GM12878 (cell line): ENCODE measurements around the gene PARN. TPM values are rescaled to one million over a fixed set of nuclear protein-coding genes. Genes with fewer than 3 reads are reported as not detected.

Experiments used
- ATAC-seq: fragments of 200-7000 bp; cut with Tn5 transposase; 3 replicates; pipeline ENCODE4 v1.9.1; 2020; ENCODE audit warnings: mild to moderate bottlenecking, moderate library complexity
- BruUV-seq: library from RNA; stranded (reverse); fragments of 400-500 nt; replicated peaks from 2 replicates; lab custom pipeline; 2021; lab: Mats Ljungman, UMichigan
- CTCF ChIA-PET: fragments of 300-600 bp; sonication (Branson Sonifier 250); formaldehyde crosslinking; extraction: SDS; loops from one replicate; lab custom pipeline; 2021; ENCODE audit warnings: inconsistent platforms; lab: Yijun Ruan, JAX
- POLR2A ChIA-PET: fragments of 350-600 bp; formaldehyde crosslinking; extraction: SDS; loops from one replicate; lab custom pipeline; 2021; ENCODE audit warnings: inconsistent platforms; lab: Charles Lee
- RAD21 ChIA-PET: fragments of 300-600 bp; sonication (Branson Sonifier 250); formaldehyde crosslinking; loops from one replicate; lab custom pipeline; 2023; ENCODE audit warnings: antibody characterized with exemption; ENCODE audit not compliant: unreplicated experiment; lab: Charles Lee
- SMC1A ChIA-PET: fragments of 300-600 bp; sonication (Branson Sonifier 250); formaldehyde crosslinking; loops from one replicate; lab custom pipeline; 2023; ENCODE audit not compliant: unreplicated experiment, uncharacterized antibody; lab: Charles Lee
- DNase-seq: peaks from one replicate; pipeline ENCODE4 v3.0.0-alpha.2; 2011; ENCODE audit warnings: low read depth, low spot score
- FAIRE-seq: peaks from 3 replicates; lab custom pipeline; 2011; peaks lifted over from hg19 to GRCh38; lab: Jason Lieb, UNC
- H2AFZ ChIP-seq: 2 replicates; pipeline ENCODE4 v1.6.0; 2011; ENCODE audit warnings: low read depth, low read length, control low read depth; ENCODE audit not compliant: control insufficient read depth
- H3K27ac ChIP-seq: 2 replicates; pipeline ENCODE4 v1.5.1; 2011; ENCODE audit warnings: control low read depth; ENCODE audit not compliant: control insufficient read depth, insufficient read depth
- H3K27me3 ChIP-seq, 2 experiments: replicated peaks in 1 of 2; 2 replicates each; pipeline versions ENCODE4 v1.6.0 to v1.6.1; 2011; ENCODE audit warnings: low read length in 1 of 2; ENCODE audit not compliant: control insufficient read depth in 2 of 2, insufficient read depth in 2 of 2
- H3K36me3 ChIP-seq, 2 experiments: 2 replicates each; pipeline ENCODE4 v1.5.1; 2011; ENCODE audit warnings: low read length in 1 of 2; ENCODE audit not compliant: control insufficient read depth in 2 of 2, insufficient read depth in 2 of 2
- H3K4me1 ChIP-seq: 2 replicates; pipeline ENCODE4 v1.6.1; 2011; ENCODE audit warnings: mild to moderate bottlenecking, low read length, moderate library complexity, mixed read lengths; ENCODE audit not compliant: control insufficient read depth, insufficient read depth
- H3K4me2 ChIP-seq: 2 replicates; pipeline ENCODE4 v1.6.0; 2011; ENCODE audit warnings: control low read depth; ENCODE audit not compliant: control insufficient read depth, insufficient read depth
- H3K4me3 ChIP-seq: fragments of 200-600 bp; sonication (generic); 2 replicates; pipeline ENCODE4 v1.5.1; 2016
- H3K79me2 ChIP-seq: 2 replicates; pipeline ENCODE4 v1.6.0; 2011; ENCODE audit warnings: low read length; ENCODE audit not compliant: control insufficient read depth, insufficient read depth
- H3K9ac ChIP-seq: 2 replicates; pipeline ENCODE4 v1.8.0; 2011; ENCODE audit warnings: low read length, control low read depth, mixed read lengths; ENCODE audit not compliant: control insufficient read depth, insufficient read depth
- H3K9me3 ChIP-seq: replicated peaks from 3 replicates; pipeline ENCODE4 v1.5.1; 2011; ENCODE audit warnings: mild to moderate bottlenecking, low read length; ENCODE audit not compliant: control insufficient read depth, insufficient read depth
- H4K20me1 ChIP-seq: 2 replicates; pipeline ENCODE4 v1.6.0; 2011; ENCODE audit not compliant: control insufficient read depth, insufficient read depth
- BACH1 ChIP-seq: fragments of 450-650 bp; IDR thresholded peaks from 2 replicates; pipeline ENCODE4 v1.6.1; 2017; ENCODE audit warnings: mild to moderate bottlenecking, borderline replicate concordance
- CEBPB ChIP-seq, 2 experiments: fragments of 150-350 bp in 1 of 2; IDR thresholded peaks; 2 replicates each; pipeline ENCODE4 v1.6.1; 2012 to 2014; ENCODE audit warnings: low read depth in 2 of 2, low read length in 2 of 2, borderline replicate concordance in 1 of 2, inconsistent platforms in 1 of 2
- EZH2 ChIP-seq: IDR thresholded peaks from 2 replicates; pipeline ENCODE4 v1.6.1; 2012; ENCODE audit warnings: low read depth, mild to moderate bottlenecking, control low read depth, inconsistent platforms, low read length, borderline replicate concordance; ENCODE audit not compliant: control insufficient read depth
- IKZF1 ChIP-seq: fragments of 450-650 bp; conservative IDR thresholded peaks from 2 replicates; pipeline ENCODE4 v1.6.1; 2017; ENCODE audit warnings: antibody characterized with exemption, mild to moderate bottlenecking
- KDM1A ChIP-seq: fragments of 200-600 bp; sonication (generic); IDR thresholded peaks from 2 replicates; pipeline ENCODE4 v1.6.1; 2016; ENCODE audit warnings: borderline replicate concordance
- KLF5 ChIP-seq: fragments of 450-650 bp; IDR thresholded peaks from 2 replicates; pipeline ENCODE4 v1.6.1; 2014; ENCODE audit warnings: mild to moderate bottlenecking; ENCODE audit not compliant: partially characterized antibody
- NBN ChIP-seq: fragments of 450-650 bp; IDR thresholded peaks from 2 replicates; pipeline ENCODE4 v1.6.1; 2016
- NR2C2 ChIP-seq: IDR thresholded peaks from 2 replicates; pipeline ENCODE4 v1.6.1; 2011; ENCODE audit warnings: borderline replicate concordance, low read depth; ENCODE audit not compliant: control insufficient read depth, insufficient read length
- POLR2A ChIP-seq: IDR thresholded peaks from 2 replicates; pipeline ENCODE4 v1.6.1; 2011; ENCODE audit warnings: low read depth, mild to moderate bottlenecking, low read length
- RELA ChIP-seq: fragments of 450-650 bp; IDR thresholded peaks from 2 replicates; pipeline ENCODE4 v1.8.0; 2014; ENCODE audit warnings: borderline replicate concordance; ENCODE audit not compliant: partially characterized antibody
- SIX5 ChIP-seq: IDR thresholded peaks from 2 replicates; pipeline ENCODE4 v1.6.1; 2011; ENCODE audit warnings: mild to moderate bottlenecking, low read depth, low read length, moderate library complexity; ENCODE audit not compliant: severe bottlenecking
- SMC3 ChIP-seq: IDR thresholded peaks from 2 replicates; pipeline ENCODE4 v1.6.1; 2011; ENCODE audit warnings: low read length, improper control_type of control experiment, borderline replicate concordance
- USF1 ChIP-seq: IDR thresholded peaks from 2 replicates; pipeline ENCODE4 v1.6.1; 2011; ENCODE audit warnings: borderline replicate concordance, low read depth, mild to moderate bottlenecking, moderate library complexity, mixed read lengths, low read length; ENCODE audit not compliant: insufficient read depth; ENCODE audit errors: extremely low read length
- ZBTB11 ChIP-seq: fragments of 450-650 bp; formaldehyde crosslinking; IDR thresholded peaks from 2 replicates; pipeline ENCODE4 v1.5.0; 2022; ENCODE audit warnings: mild to moderate bottlenecking, missing genetic modification characterization
- WGBS: methylation state at CpG from one replicate; pipeline ENCODE4 v1.1.6; 2016; ENCODE audit warnings: low lambda C conversion rate; ENCODE audit not compliant: insufficient replicate concordance, insufficient coverage; ENCODE audit errors: missing lambda C conversion rate; 5-methylcytosine and 5-hydroxymethylcytosine counted together
- in situ Hi-C: fragments of 300-500 bp; cut with MboI; formaldehyde crosslinking; loops from 9 replicates; pipeline ENCODE4 v1.14.3; 2018; ENCODE audit warnings: mixed read lengths
- intact Hi-C: fragments of 100-400 bp; cut with micrococcal nuclease; formaldehyde crosslinking; loops from one replicate; pipeline ENCODE4 v1.14.2; 2022; ENCODE audit not compliant: unreplicated experiment
- polyA plus RNA-seq, 11 experiments: library from polyadenylated mRNA; depleted of rRNA in 4 of 11; unstranded in 6 of 11; stranded (reverse) in 5 of 11; fragments of >200 nt; fragmentation: Nextera tagmentation in 4 of 11; fragmentation: Illumina TruSeq in 1 of 11; extraction: Ambion mirVana in 4 of 11; extraction: Trizol in 1 of 11; gene quantifications; 1 replicate in 1 of 11; 2 replicates in 10 of 11; pipeline versions ENCODE4 v1.2.1 to v1.2.3, GENCODE V29; 2011 to 2016; ENCODE audit warnings: inconsistent platforms in 2 of 11, missing spikeins in 2 of 11, low read depth in 1 of 11
- total RNA-seq, 4 experiments: library from RNA; depleted of rRNA in 3 of 4; stranded (reverse); fragments of >200 nt in 3 of 4; fragmentation: Illumina TruSeq in 1 of 4; extraction: Trizol in 1 of 4; gene quantifications; 2 replicates each; pipeline versions ENCODE4 v1.2.1 to v1.2.3, GENCODE V29; 2013 to 2021
- TF ChIP-seq, protein P1 (sequence below): fragments of 450-650 bp; IDR thresholded peaks from 2 replicates; pipeline ENCODE4 v1.6.1; 2017; ENCODE audit warnings: antibody characterized with exemption, mild to moderate bottlenecking, moderate library complexity

PARN gene
- total and polyA plus RNA-seq, 10 of the 15 experiments (the other 5 are each of a cell fraction or from before 2014, with no cell fraction given): 15.6 to 77.3 (median 47.7) TPM

- H3K9ac ChIP-seq: peak within 1 kb of the TSS; percentile 94
- ChIA-PET SMC1A (interaction anchor here (1.0 to 1.5 kb wide), 2 partner anchors 25 kb away, joined by 3 to 5 read pairs; no protein-coding TSS in a partner anchor), RAD21 (interaction anchor here (1.0 to 1.4 kb wide), 3 partner anchors 25 to 39 kb away, joined by 3 to 10 read pairs (median 5); no protein-coding TSS in a partner anchor), CTCF (no interaction called here), POLR2A (interaction anchor here (0.6 to 1.2 kb wide), 2 partner anchors 24 to 25 kb away, joined by 3 read pairs; no protein-coding TSS in a partner anchor)
- H4K20me1 ChIP-seq: no peaks in the 10 kb centered on the region
- peaks cover 15% of the 10 kb centered on the region for H3K4me1 ChIP-seq
- H2AFZ ChIP-seq: peak within 1 kb of the TSS; percentile 32
- in situ Hi-C loops: loop anchor here (25.0 kb wide), 2 partner anchors 454 to 1004 kb away; partner anchors contain the start of genes MARF1 and RRN3
- ATAC-seq: peak; percentile 88
- peaks cover 71% of the 10 kb centered on the region for H3K79me2 ChIP-seq
- intact Hi-C loops: loop anchor here (5.0 kb wide), 2 partner anchors 331 to 676 kb away; no protein-coding TSS in a partner anchor
- H3K4me2 ChIP-seq: peak within 1 kb of the TSS; percentile 88
- peak within 1 kb of the TSS; percentile 96 for H3K4me3 ChIP-seq
- H3K27me3 ChIP-seq: no peaks in the 10 kb centered on the region
- H3K36me3 ChIP-seq: peaks cover 0 to 5% of the 10 kb centered on the region in 2 experiments; a peak in 2 of 4 replicates
- peak; percentile 92 for DNase-seq
- no peaks in the 10 kb centered on the region for H3K9me3 ChIP-seq
- TSS peak; percentile 73 for BruUV-seq
- 2% methylated on average over 66 of the region's 69 CpGs for WGBS
- peak; percentile 75 for FAIRE-seq
- H3K27ac ChIP-seq: peak within 1 kb of the TSS; percentile 81
- TF ChIP-seq USF1 (peak; percentile 67), CEBPB (IDR thresholded peaks at IDR 0.05; ENCODE audit: borderline replicate concordance in 1 of 2, low read depth in 2 of 2, low read length in 2 of 2) (no peak), IKZF1 (peak; percentile 66), NBN (peak; percentile 76), KLF5 (no peak), RELA (peak; percentile 62), NR2C2 (no peak), KDM1A (no peak), POLR2A (peak; percentile 95), SIX5 (peak; percentile 15), EZH2 (no peak), BACH1 (peak; percentile 43; the same call in 1 of the 2 replicates), SMC3 (no peak), ZBTB11 (CRISPR knock-in tag) (no peak)
- TF ChIP-seq, protein P1, sequence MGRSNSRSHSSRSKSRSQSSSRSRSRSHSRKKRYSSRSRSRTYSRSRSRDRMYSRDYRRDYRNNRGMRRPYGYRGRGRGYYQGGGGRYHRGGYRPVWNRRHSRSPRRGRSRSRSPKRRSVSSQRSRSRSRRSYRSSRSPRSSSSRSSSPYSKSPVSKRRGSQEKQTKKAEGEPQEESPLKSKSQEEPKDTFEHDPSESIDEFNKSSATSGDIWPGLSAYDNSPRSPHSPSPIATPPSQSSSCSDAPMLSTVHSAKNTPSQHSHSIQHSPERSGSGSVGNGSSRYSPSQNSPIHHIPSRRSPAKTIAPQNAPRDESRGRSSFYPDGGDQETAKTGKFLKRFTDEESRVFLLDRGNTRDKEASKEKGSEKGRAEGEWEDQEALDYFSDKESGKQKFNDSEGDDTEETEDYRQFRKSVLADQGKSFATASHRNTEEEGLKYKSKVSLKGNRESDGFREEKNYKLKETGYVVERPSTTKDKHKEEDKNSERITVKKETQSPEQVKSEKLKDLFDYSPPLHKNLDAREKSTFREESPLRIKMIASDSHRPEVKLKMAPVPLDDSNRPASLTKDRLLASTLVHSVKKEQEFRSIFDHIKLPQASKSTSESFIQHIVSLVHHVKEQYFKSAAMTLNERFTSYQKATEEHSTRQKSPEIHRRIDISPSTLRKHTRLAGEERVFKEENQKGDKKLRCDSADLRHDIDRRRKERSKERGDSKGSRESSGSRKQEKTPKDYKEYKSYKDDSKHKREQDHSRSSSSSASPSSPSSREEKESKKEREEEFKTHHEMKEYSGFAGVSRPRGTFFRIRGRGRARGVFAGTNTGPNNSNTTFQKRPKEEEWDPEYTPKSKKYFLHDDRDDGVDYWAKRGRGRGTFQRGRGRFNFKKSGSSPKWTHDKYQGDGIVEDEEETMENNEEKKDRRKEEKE: no peak
Observed at GRCh38 chr16:14632693-14633569, 2.9 kb upstream of the PARN start, which contains the start of gene BFAR. Gene BFAR, plus strand, starts transcription at chr16:14632951. Its CDS starts 11,396 bp downstream, at chr16:14644347.
